Panc1 (cell line): ENCODE results near the gene SIM2. TPM values are rescaled to one million over a fixed set of nuclear protein-coding genes. Genes with fewer than 3 reads are reported as not detected.

Experiments used
- ATAC-seq: fragments of 200-7000 bp; cut with Tn5 transposase; 2 replicates; pipeline ENCODE4 v1.9.1; 2020; ENCODE audit warnings: mild to moderate bottlenecking, moderate library complexity
- BruUV-seq: library from RNA; stranded (reverse); fragments of 400-500 nt; replicated peaks from 2 replicates; lab custom pipeline; 2021; lab: Mats Ljungman, UMichigan
- CTCF ChIA-PET: fragments of 300-600 bp; sonication (Branson Sonifier 250); formaldehyde crosslinking; loops from one replicate; lab custom pipeline; 2022; ENCODE audit warnings: antibody characterized with exemption; lab: Charles Lee
- POLR2A ChIA-PET: fragments of 300-600 bp; sonication (Branson Sonifier 250); formaldehyde crosslinking; loops from one replicate; lab custom pipeline; 2022; ENCODE audit warnings: antibody characterized with exemption; lab: Charles Lee
- DNase-seq: peaks from one replicate; pipeline ENCODE4 v3.0.0-alpha.2; 2010; ENCODE audit warnings: low read depth, low spot score
- H3K27ac ChIP-seq: 2 replicates; pipeline ENCODE4 v1.5.1; 2011; ENCODE audit warnings: mild to moderate bottlenecking, low read length, inconsistent platforms
- H3K27me3 ChIP-seq: fragments of 200-500 bp; sonication (Bioruptor generic); 2 replicates; pipeline ENCODE4 v1.6.0; 2014; ENCODE audit warnings: low read length, inconsistent platforms; ENCODE audit not compliant: control insufficient read depth, insufficient read depth
- H3K36me3 ChIP-seq: fragments of 200-500 bp; sonication (Bioruptor generic); 2 replicates; pipeline ENCODE4 v1.5.1; 2014; ENCODE audit warnings: inconsistent platforms, mild to moderate bottlenecking, low read length, moderate library complexity; ENCODE audit not compliant: control insufficient read depth, insufficient read depth
- H3K4me1 ChIP-seq: 2 replicates; pipeline ENCODE4 v1.5.1; 2011; ENCODE audit warnings: inconsistent platforms, mild to moderate bottlenecking, low read length, moderate library complexity; ENCODE audit not compliant: control insufficient read depth, insufficient read depth
- H3K4me3 ChIP-seq, 2 experiments: 2 replicates each; pipeline ENCODE4 v1.5.1; 2011 to 2012; ENCODE audit warnings: low read depth in 2 of 2, low read length in 2 of 2, mild to moderate bottlenecking in 2 of 2, inconsistent platforms in 1 of 2, moderate library complexity in 1 of 2
- H3K9me3 ChIP-seq: fragments of 200-500 bp; sonication (Bioruptor generic); 2 replicates; pipeline ENCODE4 v1.5.1; 2014; ENCODE audit warnings: low read depth, mild to moderate bottlenecking, inconsistent platforms, low read length, moderate library complexity; ENCODE audit not compliant: control insufficient read depth, insufficient read depth
- POLR2AphosphoS5 ChIP-seq: IDR thresholded peaks from 2 replicates; pipeline ENCODE4 v1.6.1; 2012; ENCODE audit warnings: mild to moderate bottlenecking, low read depth, low read length, moderate library complexity
- SIN3A ChIP-seq: IDR thresholded peaks from 2 replicates; pipeline ENCODE4 v1.6.1; 2012; ENCODE audit warnings: low read depth, mild to moderate bottlenecking, low read length, moderate library complexity, borderline replicate concordance; ENCODE audit not compliant: insufficient read depth
- TCF7L2 ChIP-seq: IDR thresholded peaks from 2 replicates; pipeline ENCODE4 v1.6.1; 2011; ENCODE audit warnings: mild to moderate bottlenecking, low read depth, low read length, inconsistent platforms
- in situ Hi-C: cut with HindIII; loops from 2 replicates; pipeline ENCODE4 v1.10.0; 2016; ENCODE audit warnings: low sequenced_read_pairs, low pct_unique_long_range_greater_than_20kb
- intact Hi-C: fragments of 100-400 bp; cut with micrococcal nuclease; formaldehyde crosslinking; loops from one replicate; pipeline ENCODE4 v1.10.0; 2022; ENCODE audit not compliant: unreplicated experiment
- total RNA-seq: library from RNA; stranded (reverse); gene quantifications from one replicate; pipeline ENCODE4 v1.2.1, GENCODE V29; 2021; ENCODE audit not compliant: unreplicated experiment
- TF ChIP-seq, protein P1 (sequence below), 2 experiments: IDR thresholded peaks; 2 replicates each; pipeline ENCODE4 v1.6.1; 2011 to 2012; ENCODE audit warnings: low read depth in 2 of 2, control low read depth in 1 of 2, low read length in 1 of 2, mild to moderate bottlenecking in 1 of 2, moderate library complexity in 1 of 2; ENCODE audit not compliant: insufficient read depth in 1 of 2
- TF ChIP-seq, protein P2 (sequence below): fragments of 450-650 bp; IDR thresholded peaks from 2 replicates; pipeline ENCODE4 v1.5.1; 2017; ENCODE audit warnings: mild to moderate bottlenecking

SIM2 gene
- total RNA-seq, 1 experiment from 2014 or later, result 11.5 TPM

DNA sequence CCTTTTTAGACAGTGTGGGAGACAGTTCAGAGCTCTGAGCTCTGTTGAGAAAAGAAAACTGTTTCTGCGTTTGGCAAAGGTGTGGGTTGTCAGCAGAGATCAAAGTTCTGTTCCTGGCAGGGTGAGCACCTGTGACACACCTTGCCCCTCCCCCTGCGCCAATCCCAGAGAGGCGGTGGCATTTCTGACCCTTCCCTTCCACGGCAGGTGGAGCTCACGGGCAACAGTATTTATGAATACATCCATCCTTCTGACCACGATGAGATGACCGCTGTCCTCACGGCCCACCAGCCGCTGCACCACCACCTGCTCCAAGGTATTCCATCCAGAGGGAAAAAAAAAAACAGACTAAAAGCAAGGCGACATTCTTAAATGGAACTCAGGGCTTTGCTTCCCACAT is 20.7 kb downstream of the SIM2 start:
- Histone ChIP-seq H3K4me1 (no peaks in the 10 kb centered on the region), H3K4me3 (no peak overlapping the region), H3K36me3 (no peaks in the 10 kb centered on the region), H3K9me3 (no peaks in the 10 kb centered on the region), H3K27ac (no peak overlapping the region), H3K27me3 (no peaks in the 10 kb centered on the region)
- DNase-seq (no peak), ATAC-seq (no peak)
- intact Hi-C loops, result no loop called here
- ChIA-PET POLR2A (no interaction called here), CTCF (no interaction called here)
- in situ Hi-C loops, result no loop called here
- no TSS peak for BruUV-seq
- TF ChIP-seq POLR2AphosphoS5 (no peak), TCF7L2 (no peak), SIN3A (no peak)
- TF ChIP-seq, protein P1, sequence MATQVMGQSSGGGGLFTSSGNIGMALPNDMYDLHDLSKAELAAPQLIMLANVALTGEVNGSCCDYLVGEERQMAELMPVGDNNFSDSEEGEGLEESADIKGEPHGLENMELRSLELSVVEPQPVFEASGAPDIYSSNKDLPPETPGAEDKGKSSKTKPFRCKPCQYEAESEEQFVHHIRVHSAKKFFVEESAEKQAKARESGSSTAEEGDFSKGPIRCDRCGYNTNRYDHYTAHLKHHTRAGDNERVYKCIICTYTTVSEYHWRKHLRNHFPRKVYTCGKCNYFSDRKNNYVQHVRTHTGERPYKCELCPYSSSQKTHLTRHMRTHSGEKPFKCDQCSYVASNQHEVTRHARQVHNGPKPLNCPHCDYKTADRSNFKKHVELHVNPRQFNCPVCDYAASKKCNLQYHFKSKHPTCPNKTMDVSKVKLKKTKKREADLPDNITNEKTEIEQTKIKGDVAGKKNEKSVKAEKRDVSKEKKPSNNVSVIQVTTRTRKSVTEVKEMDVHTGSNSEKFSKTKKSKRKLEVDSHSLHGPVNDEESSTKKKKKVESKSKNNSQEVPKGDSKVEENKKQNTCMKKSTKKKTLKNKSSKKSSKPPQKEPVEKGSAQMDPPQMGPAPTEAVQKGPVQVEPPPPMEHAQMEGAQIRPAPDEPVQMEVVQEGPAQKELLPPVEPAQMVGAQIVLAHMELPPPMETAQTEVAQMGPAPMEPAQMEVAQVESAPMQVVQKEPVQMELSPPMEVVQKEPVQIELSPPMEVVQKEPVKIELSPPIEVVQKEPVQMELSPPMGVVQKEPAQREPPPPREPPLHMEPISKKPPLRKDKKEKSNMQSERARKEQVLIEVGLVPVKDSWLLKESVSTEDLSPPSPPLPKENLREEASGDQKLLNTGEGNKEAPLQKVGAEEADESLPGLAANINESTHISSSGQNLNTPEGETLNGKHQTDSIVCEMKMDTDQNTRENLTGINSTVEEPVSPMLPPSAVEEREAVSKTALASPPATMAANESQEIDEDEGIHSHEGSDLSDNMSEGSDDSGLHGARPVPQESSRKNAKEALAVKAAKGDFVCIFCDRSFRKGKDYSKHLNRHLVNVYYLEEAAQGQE (IDR thresholded peaks at IDR 0.05; ENCODE audit: insufficient read depth in 1 of 2, low read depth in 2 of 2, low read length in 1 of 2), result no peak
- TF ChIP-seq, protein P2, sequence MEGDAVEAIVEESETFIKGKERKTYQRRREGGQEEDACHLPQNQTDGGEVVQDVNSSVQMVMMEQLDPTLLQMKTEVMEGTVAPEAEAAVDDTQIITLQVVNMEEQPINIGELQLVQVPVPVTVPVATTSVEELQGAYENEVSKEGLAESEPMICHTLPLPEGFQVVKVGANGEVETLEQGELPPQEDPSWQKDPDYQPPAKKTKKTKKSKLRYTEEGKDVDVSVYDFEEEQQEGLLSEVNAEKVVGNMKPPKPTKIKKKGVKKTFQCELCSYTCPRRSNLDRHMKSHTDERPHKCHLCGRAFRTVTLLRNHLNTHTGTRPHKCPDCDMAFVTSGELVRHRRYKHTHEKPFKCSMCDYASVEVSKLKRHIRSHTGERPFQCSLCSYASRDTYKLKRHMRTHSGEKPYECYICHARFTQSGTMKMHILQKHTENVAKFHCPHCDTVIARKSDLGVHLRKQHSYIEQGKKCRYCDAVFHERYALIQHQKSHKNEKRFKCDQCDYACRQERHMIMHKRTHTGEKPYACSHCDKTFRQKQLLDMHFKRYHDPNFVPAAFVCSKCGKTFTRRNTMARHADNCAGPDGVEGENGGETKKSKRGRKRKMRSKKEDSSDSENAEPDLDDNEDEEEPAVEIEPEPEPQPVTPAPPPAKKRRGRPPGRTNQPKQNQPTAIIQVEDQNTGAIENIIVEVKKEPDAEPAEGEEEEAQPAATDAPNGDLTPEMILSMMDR, result no peak

DNA sequence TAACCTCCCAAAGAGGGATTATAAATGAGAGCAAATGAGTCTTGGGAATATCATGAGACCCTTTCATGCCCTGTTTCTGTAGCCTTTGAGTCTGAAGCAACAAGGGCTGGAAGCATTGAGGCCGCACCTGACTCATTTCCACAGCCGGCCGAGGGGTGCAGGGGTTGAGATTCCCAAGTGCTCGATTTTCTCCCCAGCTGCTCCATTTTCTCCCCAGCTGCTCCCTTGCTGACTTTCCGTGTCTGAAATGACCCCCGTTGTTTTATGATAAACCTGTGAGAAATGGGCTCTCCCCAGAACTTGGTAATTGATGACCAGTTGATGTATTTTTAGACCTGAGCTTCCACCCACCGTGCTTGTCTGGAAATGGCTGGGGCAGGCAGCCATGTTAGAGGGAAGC is 22.9 kb downstream of the SIM2 start:
- POLR2A ChIA-PET, result no interaction called here
- CTCF ChIA-PET, result no interaction called here

More for the DNA sequence above, 22.9 kb downstream of the SIM2 start:
- DNase-seq (no peak), ATAC-seq (no peak)
- no peaks in the 10 kb centered on the region for H3K27me3 ChIP-seq
- no peak overlapping the region for H3K27ac ChIP-seq
- no peaks in the 10 kb centered on the region for H3K9me3 ChIP-seq
- no peak overlapping the region for H3K4me3 ChIP-seq
- no peaks in the 10 kb centered on the region for H3K4me1 ChIP-seq
- TF ChIP-seq, protein P2, result no peak
- TF ChIP-seq SIN3A (no peak), POLR2AphosphoS5 (no peak)
- intact Hi-C loops, result no loop called here
- in situ Hi-C loops, result no loop called here
- H3K36me3 ChIP-seq, result no peaks in the 10 kb centered on the region
- BruUV-seq, result no TSS peak
